PC-3 (cell line): ENCODE measurements around the gene MAP2K1.

Source experiments
- EZH2 ChIP-seq: fragments of 300-600 bp; sonication (generic); IDR thresholded peaks from one replicate; pipeline ENCODE4 v1.6.1; 2017; ENCODE audit warnings: antibody characterized with exemption, mild to moderate bottlenecking, low read length; ENCODE audit not compliant: unreplicated experiment
- EZH2phosphoT487 ChIP-seq: fragments of 300-600 bp; sonication (generic); IDR thresholded peaks from 2 replicates; pipeline ENCODE4 v1.6.1; 2018; ENCODE audit warnings: mild to moderate bottlenecking, antibody characterized with exemption, low read length, borderline replicate concordance
- TF ChIP-seq, protein P1 (sequence below): fragments of 300-600 bp; sonication (generic); conservative IDR thresholded peaks from 2 replicates; pipeline ENCODE4 v1.5.1; 2017; ENCODE audit warnings: antibody characterized with exemption, low read depth, mild to moderate bottlenecking, low read length

DNA sequence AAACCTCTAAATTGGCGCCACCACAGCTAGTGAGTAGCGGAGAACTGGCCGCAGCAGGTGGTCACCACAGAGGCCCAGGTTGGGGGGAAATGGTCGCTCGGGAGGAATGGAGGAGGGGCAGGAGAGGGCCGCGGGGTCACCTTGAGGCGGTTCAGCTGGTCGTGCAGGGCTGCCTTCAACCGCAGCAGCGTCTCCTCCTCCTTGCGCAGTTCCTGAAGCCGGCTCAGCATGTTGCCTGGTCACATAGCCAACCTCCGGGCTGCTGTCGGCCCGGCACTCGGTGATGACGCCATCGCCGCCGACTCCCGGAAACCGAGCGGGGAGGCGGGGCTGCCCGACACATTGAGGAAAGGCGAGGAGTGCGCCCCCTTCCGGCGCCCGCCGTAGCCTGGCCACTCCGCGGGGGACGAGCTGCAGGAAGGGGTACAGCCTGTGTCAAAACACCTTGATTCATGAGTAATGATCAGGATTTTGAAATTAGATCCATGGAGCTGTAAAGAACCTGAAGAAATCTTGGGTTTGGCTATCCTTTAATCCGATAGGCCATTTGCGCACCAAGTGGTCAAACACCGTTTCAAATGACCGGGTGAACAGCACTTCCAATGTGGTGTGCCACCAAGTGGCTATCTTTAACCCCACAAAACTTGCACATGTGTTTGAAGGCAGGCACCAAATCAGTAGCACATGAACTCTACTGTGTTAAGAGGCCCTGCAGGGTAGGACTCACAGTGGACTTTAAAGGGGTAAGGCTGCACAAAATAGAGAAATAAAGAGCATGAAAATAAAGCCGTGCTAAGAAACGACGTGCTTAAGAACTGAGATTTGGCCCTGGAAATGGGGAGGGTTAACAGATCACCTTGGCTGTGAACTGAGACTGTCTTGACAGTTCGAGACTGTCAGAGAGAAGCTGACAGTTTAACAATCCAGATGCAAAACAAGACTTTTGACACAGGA, 111.1 kb downstream of the MAP2K1 start, which contains the start of gene SNAPC5:
- TF ChIP-seq, protein P1, sequence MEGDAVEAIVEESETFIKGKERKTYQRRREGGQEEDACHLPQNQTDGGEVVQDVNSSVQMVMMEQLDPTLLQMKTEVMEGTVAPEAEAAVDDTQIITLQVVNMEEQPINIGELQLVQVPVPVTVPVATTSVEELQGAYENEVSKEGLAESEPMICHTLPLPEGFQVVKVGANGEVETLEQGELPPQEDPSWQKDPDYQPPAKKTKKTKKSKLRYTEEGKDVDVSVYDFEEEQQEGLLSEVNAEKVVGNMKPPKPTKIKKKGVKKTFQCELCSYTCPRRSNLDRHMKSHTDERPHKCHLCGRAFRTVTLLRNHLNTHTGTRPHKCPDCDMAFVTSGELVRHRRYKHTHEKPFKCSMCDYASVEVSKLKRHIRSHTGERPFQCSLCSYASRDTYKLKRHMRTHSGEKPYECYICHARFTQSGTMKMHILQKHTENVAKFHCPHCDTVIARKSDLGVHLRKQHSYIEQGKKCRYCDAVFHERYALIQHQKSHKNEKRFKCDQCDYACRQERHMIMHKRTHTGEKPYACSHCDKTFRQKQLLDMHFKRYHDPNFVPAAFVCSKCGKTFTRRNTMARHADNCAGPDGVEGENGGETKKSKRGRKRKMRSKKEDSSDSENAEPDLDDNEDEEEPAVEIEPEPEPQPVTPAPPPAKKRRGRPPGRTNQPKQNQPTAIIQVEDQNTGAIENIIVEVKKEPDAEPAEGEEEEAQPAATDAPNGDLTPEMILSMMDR, result peak; percentile 92
- TF ChIP-seq EZH2, result no peak
- no peak for TF ChIP-seq EZH2phosphoT487
